ENCODE data around the gene RANBP3. TPM values are rescaled to one million over a fixed set of nuclear protein-coding genes. Genes with fewer than 3 reads are reported as not detected.

RANBP3 gene
- total RNA-seq, 1 donor from 2014 or later: 122 TPM

- no peak for DNase-seq (ENCODE audit: low read depth, low spot score)
- Mint-ChIP-seq H3K4me1 (peaks cover 48% of the 10 kb centered on the region), H3K27ac (ENCODE audit: unreplicated experiment) (no peak overlapping the region), H3K4me3 (peak overlapping the region; percentile 38), H3K9me3 (no peaks in the 10 kb centered on the region), H3K36me3 (ENCODE audit: low read depth) (no peaks in the 10 kb centered on the region), H3K27me3 (ENCODE audit: low read depth) (no peaks in the 10 kb centered on the region)
- no peak for TF ChIP-seq CTCF (conservative IDR thresholded peaks at IDR 0.05)
Measured at GRCh38 chr19:5971714-5972354, 6.1 kb downstream of the RANBP3 start.

DNA sequence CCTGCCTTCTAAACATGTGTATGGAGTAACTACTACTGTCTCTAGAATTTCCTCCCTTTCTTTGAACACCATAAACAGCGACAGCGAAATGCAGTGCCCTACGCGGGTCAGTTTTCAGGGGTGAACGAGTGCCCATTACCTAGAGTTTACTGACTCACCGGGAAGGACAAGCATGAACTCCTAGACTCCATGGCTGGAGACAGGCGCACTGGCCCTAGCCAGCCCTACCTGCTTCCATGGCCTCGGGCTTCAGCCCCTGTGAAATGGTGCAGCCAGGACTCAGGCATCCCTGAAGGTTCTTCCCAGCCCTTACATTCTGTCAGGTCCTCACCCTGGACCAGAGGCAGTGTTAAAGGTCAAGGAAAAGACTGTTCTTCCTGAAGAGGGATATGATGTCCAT, 8.5 kb downstream of the RANBP3 start:
- Mint-ChIP-seq H3K27me3 (ENCODE audit: low read depth) (no peaks in the 10 kb centered on the region), H3K4me1 (peaks cover 30% of the 10 kb centered on the region), H3K27ac (ENCODE audit: unreplicated experiment) (no peak overlapping the region), H3K4me3 (no peak overlapping the region), H3K9me3 (no peaks in the 10 kb centered on the region), H3K36me3 (ENCODE audit: low read depth) (no peaks in the 10 kb centered on the region)
- no peak for DNase-seq (ENCODE audit: low read depth, low spot score)
- no peak for TF ChIP-seq CTCF (conservative IDR thresholded peaks at IDR 0.05)

- no peak overlapping the region for H3K4me3 Mint-ChIP-seq
- no peaks in the 10 kb centered on the region for H3K27me3 Mint-ChIP-seq (ENCODE audit: low read depth)
- H3K4me1 Mint-ChIP-seq: peaks cover 25% of the 10 kb centered on the region
- no peaks in the 10 kb centered on the region for H3K36me3 Mint-ChIP-seq (ENCODE audit: low read depth)
- no peak for TF ChIP-seq CTCF (conservative IDR thresholded peaks at IDR 0.05)
- peak overlapping the region; percentile 30 for H3K27ac Mint-ChIP-seq (ENCODE audit: unreplicated experiment)
- no peaks in the 10 kb centered on the region for H3K9me3 Mint-ChIP-seq
- no peak for DNase-seq (ENCODE audit: low read depth, low spot score)
Measured at GRCh38 chr19:5968431-5969373, 9.2 kb downstream of the RANBP3 start.

DNA sequence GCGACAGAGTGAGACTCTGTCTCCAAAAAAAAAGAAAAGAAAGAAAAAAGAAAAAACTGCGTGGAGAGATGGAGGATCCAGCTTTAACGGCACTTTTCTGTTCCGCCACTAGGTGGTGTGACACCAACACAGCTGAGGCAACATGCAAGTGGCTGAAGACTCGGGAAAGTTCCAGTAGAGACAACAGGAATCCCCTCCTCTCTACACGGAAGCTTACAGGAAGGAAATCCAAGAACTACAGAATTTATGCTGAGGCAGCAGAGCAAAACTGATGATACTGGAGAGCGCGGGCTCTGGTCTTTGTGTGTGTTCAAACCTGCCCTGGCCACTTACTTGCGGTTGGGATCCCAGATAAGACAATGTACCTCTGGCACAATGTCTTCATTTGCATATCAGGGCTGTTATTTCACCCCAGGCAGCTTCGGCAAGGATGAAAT, 9.9 kb downstream of the RANBP3 start:
- peaks cover 26% of the 10 kb centered on the region for H3K4me1 Mint-ChIP-seq
- DNase-seq (ENCODE audit: low read depth, low spot score): peak; percentile 62
- H3K36me3 Mint-ChIP-seq (ENCODE audit: low read depth): no peaks in the 10 kb centered on the region
- TF ChIP-seq CTCF (conservative IDR thresholded peaks at IDR 0.05): peak; percentile 91
- H3K9me3 Mint-ChIP-seq: no peaks in the 10 kb centered on the region
- H3K4me3 Mint-ChIP-seq: peak overlapping the region; percentile 21
- H3K27me3 Mint-ChIP-seq (ENCODE audit: low read depth): no peaks in the 10 kb centered on the region
- H3K27ac Mint-ChIP-seq (ENCODE audit: unreplicated experiment): no peak overlapping the region

DNA sequence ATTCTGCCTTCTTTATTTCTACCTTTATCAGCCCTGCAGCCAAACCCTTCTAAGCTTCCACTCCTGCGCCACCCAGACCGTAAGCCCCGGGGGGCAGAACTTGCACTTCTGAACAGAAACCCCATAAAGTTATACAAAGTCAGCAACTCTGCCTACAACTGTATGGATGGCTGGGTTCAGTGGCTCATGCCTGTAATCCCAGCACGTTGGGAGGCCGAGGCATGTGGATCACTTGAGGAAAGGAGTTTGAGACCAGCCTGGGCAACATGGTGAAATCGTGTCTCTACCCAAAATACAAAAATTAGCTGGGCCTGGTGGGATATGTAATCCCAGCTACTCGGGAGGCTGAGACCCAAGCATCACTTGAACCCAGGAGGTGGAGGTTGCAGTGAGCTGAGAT, 10.4 kb downstream of the RANBP3 start:
- no peak for TF ChIP-seq CTCF (conservative IDR thresholded peaks at IDR 0.05)
- peaks cover 31% of the 10 kb centered on the region for H3K4me1 Mint-ChIP-seq
- no peaks in the 10 kb centered on the region for H3K9me3 Mint-ChIP-seq
- DNase-seq (ENCODE audit: low read depth, low spot score): no peak
- no peaks in the 10 kb centered on the region for H3K36me3 Mint-ChIP-seq (ENCODE audit: low read depth)
- H3K4me3 Mint-ChIP-seq: no peak overlapping the region
- no peak overlapping the region for H3K27ac Mint-ChIP-seq (ENCODE audit: unreplicated experiment)
- H3K27me3 Mint-ChIP-seq (ENCODE audit: low read depth): no peaks in the 10 kb centered on the region
